A673 (cell line): ENCODE results near the gene FAM98C. TPM values are rescaled to one million over a fixed set of nuclear protein-coding genes. Genes with fewer than 3 reads are reported as not detected.

Experiments used
- BruUV-seq: library from RNA; stranded (reverse); fragments of 400-500 nt; replicated peaks from 2 replicates; lab custom pipeline; 2021; lab: Mats Ljungman, UMichigan
- CTCF ChIA-PET: fragments of 300-600 bp; sonication (Branson Sonifier 250); formaldehyde crosslinking; loops from one replicate; lab custom pipeline; 2022; ENCODE audit warnings: antibody characterized with exemption; lab: Charles Lee
- POLR2A ChIA-PET: fragments of 300-600 bp; sonication (Branson Sonifier 250); formaldehyde crosslinking; loops from one replicate; lab custom pipeline; 2022; ENCODE audit warnings: antibody characterized with exemption; ENCODE audit not compliant: low non-redundant PET; lab: Charles Lee
- DNase-seq: peaks from one replicate; pipeline ENCODE4 v3.0.0-alpha.2; 2015; ENCODE audit warnings: low spot score
- H3K27ac ChIP-seq: fragments of 200-600 bp; sonication (generic); 2 replicates; pipeline ENCODE4 v1.5.1; 2016; ENCODE audit warnings: mixed run types, low read depth, mild to moderate bottlenecking, mixed read lengths, antibody characterized with exemption, low read length; ENCODE audit not compliant: poor library complexity, severe bottlenecking
- H3K27me3 ChIP-seq: fragments of 200-600 bp; sonication (generic); replicated peaks from 2 replicates; pipeline ENCODE4 v1.6.1; 2017; ENCODE audit warnings: mixed run types, low read depth, mild to moderate bottlenecking, mixed read lengths, antibody characterized with exemption, low read length; ENCODE audit not compliant: insufficient read depth, poor library complexity
- H3K36me3 ChIP-seq: fragments of 200-600 bp; sonication (generic); 2 replicates; pipeline ENCODE4 v1.6.1; 2016; ENCODE audit warnings: mixed run types, mild to moderate bottlenecking, mixed read lengths, antibody characterized with exemption, low read length; ENCODE audit not compliant: insufficient read depth, poor library complexity, severe bottlenecking
- H3K4me1 ChIP-seq: fragments of 200-600 bp; sonication (generic); 2 replicates; pipeline ENCODE4 v1.6.1; 2017; ENCODE audit warnings: mixed run types, mild to moderate bottlenecking, mixed read lengths, antibody characterized with exemption, low read length; ENCODE audit not compliant: insufficient read depth, poor library complexity, severe bottlenecking
- H3K4me3 ChIP-seq: fragments of 200-600 bp; sonication (generic); 2 replicates; pipeline ENCODE4 v1.5.1; 2016; ENCODE audit warnings: low read depth, mixed run types, mild to moderate bottlenecking, mixed read lengths, low read length; ENCODE audit not compliant: poor library complexity, severe bottlenecking
- H3K9me3 ChIP-seq: fragments of 200-600 bp; sonication (generic); 2 replicates; pipeline ENCODE4 v1.6.1; 2016; ENCODE audit warnings: mixed run types, low read depth, mild to moderate bottlenecking, mixed read lengths, antibody characterized with exemption, low read length; ENCODE audit not compliant: poor library complexity, severe bottlenecking
- EZH2 ChIP-seq: fragments of 200-600 bp; sonication (generic); IDR thresholded peaks from 2 replicates; pipeline ENCODE4 v1.6.1; 2017; ENCODE audit warnings: borderline replicate concordance, low read depth, mild to moderate bottlenecking, mixed read lengths, antibody characterized with exemption, low read length; ENCODE audit not compliant: poor library complexity, severe bottlenecking
- intact Hi-C: fragments of 100-400 bp; cut with micrococcal nuclease; formaldehyde crosslinking; loops from one replicate; pipeline ENCODE4 v1.10.0; 2022; ENCODE audit not compliant: unreplicated experiment
- total RNA-seq: library from RNA; stranded (reverse); gene quantifications from 2 replicates; pipeline ENCODE4 v1.2.3, GENCODE V29; 2021
- TF ChIP-seq, protein P1 (sequence below): fragments of 300-800, 200-600 bp; sonication (generic); conservative IDR thresholded peaks from 2 replicates; pipeline ENCODE4 v1.5.1; 2017; ENCODE audit warnings: low read depth, mild to moderate bottlenecking, antibody characterized with exemption, low read length, moderate library complexity, mixed read lengths

Gene FAM98C
- total RNA-seq, 1 experiment from 2014 or later, result 11.8 TPM

DNA sequence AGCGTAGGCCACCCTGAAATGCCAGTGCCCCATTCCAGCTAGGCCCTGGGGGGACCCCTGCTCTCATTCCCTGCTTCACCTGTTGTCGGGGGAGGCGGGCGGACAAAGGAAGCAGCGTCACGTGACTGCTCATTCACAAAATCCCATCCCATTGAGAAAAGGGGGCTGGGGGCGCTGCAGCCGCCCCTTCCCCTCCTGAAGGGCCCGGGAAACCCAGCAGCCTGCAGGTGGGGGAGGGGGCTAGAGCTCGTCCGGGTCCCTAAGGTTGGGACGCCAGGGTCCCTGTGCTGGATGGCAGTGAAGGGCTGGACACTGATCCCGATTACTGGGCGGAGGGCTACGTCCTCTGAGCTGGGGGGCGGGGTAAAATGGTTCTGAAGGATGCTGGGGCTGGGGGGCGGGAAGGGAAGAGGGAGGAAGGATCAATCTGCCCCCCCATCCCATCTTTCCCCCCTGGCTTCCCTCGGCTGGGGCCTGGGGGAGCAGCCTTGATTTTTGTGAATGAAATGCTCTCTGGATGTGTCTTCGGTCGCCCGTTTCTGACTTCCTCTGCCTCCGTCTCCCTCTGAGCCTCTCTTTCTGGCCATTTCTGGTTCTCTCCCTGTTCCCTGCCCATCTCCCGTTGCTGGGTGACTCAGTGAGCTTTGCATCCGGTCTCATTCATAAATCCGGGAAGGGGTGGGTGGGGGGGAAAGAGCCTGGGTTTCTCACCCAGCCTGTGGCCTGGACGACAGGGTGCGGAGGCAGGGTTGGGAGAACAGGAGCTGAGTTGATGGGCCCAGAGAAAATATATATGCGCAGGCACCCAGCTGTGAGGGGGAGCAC, 13.6 kb upstream of the FAM98C start:
- intact Hi-C loops, result no loop called here
- Histone ChIP-seq H3K27ac (peak overlapping the region; percentile 65), H3K4me3 (peak overlapping the region; percentile 80), H3K27me3 (no peaks in the 10 kb centered on the region), H3K36me3 (peaks cover 5% of the 10 kb centered on the region), H3K9me3 (no peaks in the 10 kb centered on the region), H3K4me1 (peaks cover 6% of the 10 kb centered on the region)
- TF ChIP-seq EZH2, result no peak
- TF ChIP-seq, protein P1, sequence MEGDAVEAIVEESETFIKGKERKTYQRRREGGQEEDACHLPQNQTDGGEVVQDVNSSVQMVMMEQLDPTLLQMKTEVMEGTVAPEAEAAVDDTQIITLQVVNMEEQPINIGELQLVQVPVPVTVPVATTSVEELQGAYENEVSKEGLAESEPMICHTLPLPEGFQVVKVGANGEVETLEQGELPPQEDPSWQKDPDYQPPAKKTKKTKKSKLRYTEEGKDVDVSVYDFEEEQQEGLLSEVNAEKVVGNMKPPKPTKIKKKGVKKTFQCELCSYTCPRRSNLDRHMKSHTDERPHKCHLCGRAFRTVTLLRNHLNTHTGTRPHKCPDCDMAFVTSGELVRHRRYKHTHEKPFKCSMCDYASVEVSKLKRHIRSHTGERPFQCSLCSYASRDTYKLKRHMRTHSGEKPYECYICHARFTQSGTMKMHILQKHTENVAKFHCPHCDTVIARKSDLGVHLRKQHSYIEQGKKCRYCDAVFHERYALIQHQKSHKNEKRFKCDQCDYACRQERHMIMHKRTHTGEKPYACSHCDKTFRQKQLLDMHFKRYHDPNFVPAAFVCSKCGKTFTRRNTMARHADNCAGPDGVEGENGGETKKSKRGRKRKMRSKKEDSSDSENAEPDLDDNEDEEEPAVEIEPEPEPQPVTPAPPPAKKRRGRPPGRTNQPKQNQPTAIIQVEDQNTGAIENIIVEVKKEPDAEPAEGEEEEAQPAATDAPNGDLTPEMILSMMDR, result no peak
- ChIA-PET CTCF (interaction anchor here (1.0 kb wide), 1 partner anchor 13 kb away, joined by 8 read pairs; the partner anchor contains the start of gene FAM98C), POLR2A (interaction anchor here (0.6 to 0.7 kb wide), 2 partner anchors 120 to 243 kb away, joined by 4 to 6 read pairs; no protein-coding TSS in a partner anchor)
- DNase-seq, result peak; percentile 76
- BruUV-seq, result no TSS peak

DNA sequence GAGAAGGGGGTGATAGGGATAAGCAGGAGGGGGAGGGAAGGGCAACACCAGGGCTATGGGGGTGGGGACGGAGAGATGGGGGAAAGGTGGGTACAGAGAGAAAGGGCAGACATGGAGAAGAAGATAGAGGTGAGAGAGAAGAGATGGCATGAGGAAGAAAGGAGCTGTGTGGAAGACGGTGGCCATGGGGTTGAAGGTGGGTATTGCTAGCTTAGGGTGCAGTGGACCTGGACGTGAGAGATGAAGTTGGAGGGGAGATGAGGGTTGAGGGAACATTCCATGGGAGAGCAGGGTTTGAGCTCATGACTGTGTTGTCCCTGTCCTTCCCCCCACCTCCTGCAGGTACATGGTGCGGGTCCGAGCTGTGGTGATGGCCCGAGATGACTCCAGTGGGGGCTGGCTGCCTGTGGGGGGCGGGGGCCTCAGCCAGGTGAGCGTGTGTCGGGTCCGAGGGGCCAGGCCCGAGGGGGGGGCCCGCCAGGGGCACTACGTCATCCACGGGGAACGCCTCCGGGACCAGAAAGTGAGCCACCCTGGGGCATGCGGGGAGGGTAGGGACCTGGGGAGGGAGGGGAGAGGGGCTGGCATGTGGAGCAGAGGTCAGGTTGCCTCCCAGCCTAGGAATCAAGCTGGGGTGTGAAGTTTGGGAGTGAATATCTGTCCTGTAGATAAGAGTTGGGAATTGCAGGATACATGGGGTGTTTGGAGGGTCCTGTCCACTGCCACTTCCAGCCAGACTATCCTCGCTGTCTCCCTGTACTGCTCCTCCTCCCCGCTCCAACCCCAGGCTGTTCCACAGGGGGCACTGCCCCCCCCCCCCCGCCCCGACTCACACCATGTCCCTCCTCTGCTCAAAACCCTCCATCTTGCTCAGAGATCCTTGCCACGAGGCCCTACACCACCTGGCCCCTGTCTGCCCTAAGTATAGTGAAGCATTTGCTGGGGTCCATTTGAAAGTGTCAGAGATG, 12.7 kb upstream of the FAM98C start:
- Histone ChIP-seq H3K27me3 (no peaks in the 10 kb centered on the region), H3K9me3 (no peaks in the 10 kb centered on the region), H3K4me3 (peak overlapping the region; percentile 80), H3K27ac (no peak overlapping the region), H3K36me3 (no peaks in the 10 kb centered on the region), H3K4me1 (peaks cover 6% of the 10 kb centered on the region)
- intact Hi-C loops, result no loop called here
- no peak for TF ChIP-seq EZH2
- TF ChIP-seq, protein P1, result no peak
- no TSS peak for BruUV-seq
- ChIA-PET CTCF (interaction anchor here (0.6 to 1.0 kb wide), 2 partner anchors 13 to 510 kb away, joined by 3 to 8 read pairs; partner anchors contain the start of genes FAM98C and NFKBIB), POLR2A (interaction anchor here (0.7 kb wide), 1 partner anchor 121 kb away, joined by 6 read pairs; no protein-coding TSS in a partner anchor)
- DNase-seq, result no peak

DNA sequence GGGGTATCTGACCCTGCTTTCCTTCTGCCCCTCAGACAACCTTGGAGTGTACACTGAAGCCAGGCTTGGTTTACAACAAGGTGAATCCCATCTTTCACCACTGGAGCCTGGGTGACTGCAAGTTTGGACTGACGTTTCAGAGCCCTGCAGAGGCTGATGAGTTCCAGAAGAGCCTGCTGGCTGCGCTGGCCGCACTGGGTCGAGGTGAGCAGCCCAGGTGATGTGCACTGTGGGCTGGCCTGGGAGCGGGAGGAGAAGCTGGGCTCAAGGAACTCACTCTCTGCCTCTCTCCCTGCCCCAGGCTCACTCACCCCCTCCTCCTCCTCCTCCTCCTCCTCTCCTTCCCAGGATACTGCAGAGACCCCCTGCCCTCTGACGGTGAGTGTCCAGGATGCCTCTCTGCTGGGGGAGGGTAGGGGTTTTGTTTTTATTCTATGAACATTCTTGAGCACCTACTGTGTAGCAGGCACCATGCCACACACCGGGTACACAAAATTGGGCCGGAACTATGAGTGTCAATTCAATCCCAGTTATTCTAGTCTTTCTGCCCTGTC, 10.9 kb upstream of the FAM98C start:
- H3K4me3 ChIP-seq, result no peak overlapping the region
- no peak overlapping the region for H3K27ac ChIP-seq
- no peak for TF ChIP-seq EZH2
- TF ChIP-seq, protein P1, result no peak
- POLR2A ChIA-PET, result no interaction called here
- intact Hi-C loops, result no loop called here
- H3K4me1 ChIP-seq, result peaks cover 6% of the 10 kb centered on the region
- DNase-seq, result no peak
- CTCF ChIA-PET, result no interaction called here
- H3K36me3 ChIP-seq, result no peaks in the 10 kb centered on the region
- no TSS peak for BruUV-seq
- H3K9me3 ChIP-seq, result no peaks in the 10 kb centered on the region
- H3K27me3 ChIP-seq, result no peaks in the 10 kb centered on the region
